MM.1S (cell line): ENCODE measurements around the gene SLC35A1.

Experiments used
- EZH2 ChIP-seq: fragments of 300-600 bp; sonication (generic); optimal IDR thresholded peaks from 2 replicates; pipeline ENCODE3; 2017; ENCODE audit warnings: low read depth, mild to moderate bottlenecking, antibody characterized with exemption, low read length, mixed read lengths
- TF ChIP-seq, protein P1 (sequence below): fragments of 300-600 bp; sonication (generic); IDR thresholded peaks from 2 replicates; pipeline ENCODE4 v1.5.1; 2016; ENCODE audit warnings: antibody characterized with exemption, low read length, mixed read lengths

GRCh38 chr6:87555506-87555905 is 82.7 kb downstream of the SLC35A1 start:
- TF ChIP-seq EZH2, result no peak
- TF ChIP-seq, protein P1, sequence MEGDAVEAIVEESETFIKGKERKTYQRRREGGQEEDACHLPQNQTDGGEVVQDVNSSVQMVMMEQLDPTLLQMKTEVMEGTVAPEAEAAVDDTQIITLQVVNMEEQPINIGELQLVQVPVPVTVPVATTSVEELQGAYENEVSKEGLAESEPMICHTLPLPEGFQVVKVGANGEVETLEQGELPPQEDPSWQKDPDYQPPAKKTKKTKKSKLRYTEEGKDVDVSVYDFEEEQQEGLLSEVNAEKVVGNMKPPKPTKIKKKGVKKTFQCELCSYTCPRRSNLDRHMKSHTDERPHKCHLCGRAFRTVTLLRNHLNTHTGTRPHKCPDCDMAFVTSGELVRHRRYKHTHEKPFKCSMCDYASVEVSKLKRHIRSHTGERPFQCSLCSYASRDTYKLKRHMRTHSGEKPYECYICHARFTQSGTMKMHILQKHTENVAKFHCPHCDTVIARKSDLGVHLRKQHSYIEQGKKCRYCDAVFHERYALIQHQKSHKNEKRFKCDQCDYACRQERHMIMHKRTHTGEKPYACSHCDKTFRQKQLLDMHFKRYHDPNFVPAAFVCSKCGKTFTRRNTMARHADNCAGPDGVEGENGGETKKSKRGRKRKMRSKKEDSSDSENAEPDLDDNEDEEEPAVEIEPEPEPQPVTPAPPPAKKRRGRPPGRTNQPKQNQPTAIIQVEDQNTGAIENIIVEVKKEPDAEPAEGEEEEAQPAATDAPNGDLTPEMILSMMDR, result no peak
